Lung (tissue), 12 donors: Measurements from ENCODE around the gene TMEM131L. TPM values are rescaled to one million over a fixed set of nuclear protein-coding genes. Genes with fewer than 3 reads are reported as not detected.

Experiments used
- ATAC-seq: fragments of 200-7000 bp; cut with Tn5 transposase; one replicate; pipeline ENCODE4 v1.9.1; 2020; ENCODE audit warnings: moderate number of reproducible peaks; ENCODE audit not compliant: insufficient read depth, low FRiP score
- DNase-seq, 3 donors: peaks; one replicate each; pipeline ENCODE4 v3.0.0-alpha.2; 2013 to 2017
- H3K27ac ChIP-seq, 2 donors: one replicate each; pipeline ENCODE4 v1.5.1; 2013; ENCODE audit warnings: mild to moderate bottlenecking in 2 of 2, moderate library complexity in 2 of 2, control low read depth in 1 of 2, inconsistent platforms in 1 of 2, low read depth in 1 of 2, low read length in 1 of 2
- H3K27me3 ChIP-seq, 3 donors: one replicate each; pipeline ENCODE4 v1.5.1; 2013; ENCODE audit warnings: low read length in 2 of 3; ENCODE audit not compliant: control insufficient read depth in 3 of 3, insufficient read depth in 3 of 3
- H3K36me3 ChIP-seq, 4 donors: one replicate each; pipeline ENCODE4 v1.5.1; 2013; ENCODE audit warnings: low read length in 4 of 4, mild to moderate bottlenecking in 1 of 4, moderate library complexity in 1 of 4; ENCODE audit not compliant: control insufficient read depth in 4 of 4, insufficient read depth in 4 of 4
- H3K4me1 ChIP-seq, 5 donors: one replicate each; pipeline ENCODE4 v1.5.1; 2013; ENCODE audit warnings: low read length in 5 of 5, mild to moderate bottlenecking in 2 of 5, moderate library complexity in 1 of 5; ENCODE audit not compliant: control insufficient read depth in 5 of 5, insufficient read depth in 5 of 5
- H3K4me3 ChIP-seq: one replicate; pipeline ENCODE4 v1.5.1; 2013; ENCODE audit warnings: mild to moderate bottlenecking, control low read depth, moderate library complexity
- H3K9ac ChIP-seq, 2 donors: one replicate each; pipeline ENCODE4 v1.5.1; 2013; ENCODE audit warnings: low read length in 2 of 2, control low read depth in 1 of 2; ENCODE audit not compliant: insufficient read depth in 1 of 2
- H3K9me3 ChIP-seq, 4 donors: one replicate each; pipeline ENCODE4 v1.5.1; 2013; ENCODE audit warnings: low read length in 3 of 4, mild to moderate bottlenecking in 1 of 4, moderate library complexity in 1 of 4; ENCODE audit not compliant: control insufficient read depth in 4 of 4, insufficient read depth in 3 of 4
- CTCF ChIP-seq: IDR thresholded peaks from 2 replicates; pipeline ENCODE4 v1.5.1; 2012; ENCODE audit warnings: mild to moderate bottlenecking; ENCODE audit errors: control extremely low read depth, extremely low read depth
- WGBS, 2 donors: extraction: QIAGEN DNeasy Blood & Tissue Kit; methylation state at CpG; one replicate each; pipeline ENCODE4 v1.1.7; 2013; 5-methylcytosine and 5-hydroxymethylcytosine counted together
- polyA plus RNA-seq, 2 donors: library from polyadenylated mRNA; stranded (reverse); fragments of 200-250 nt; gene quantifications; one replicate each; pipeline ENCODE4 v1.2.1, GENCODE V29; 2013
- total RNA-seq, 2 donors: library from RNA; depleted of rRNA in 1 of 2; stranded (reverse); fragments of >200 nt in 1 of 2; gene quantifications; one replicate each; pipeline ENCODE4 v1.2.1, GENCODE V29; 2014 to 2021
- donor health status: control.
- donor health status: control.
- donor health status: Bipolar disorder and iron deficiency.
- donor health status: healthy.
- donor health status: DM: yes; HTN: yes; CAD: no.

TMEM131L gene
- total and polyA plus RNA-seq, 4 donors: 2.9 to 40.6 (median 11.8) TPM

DNA sequence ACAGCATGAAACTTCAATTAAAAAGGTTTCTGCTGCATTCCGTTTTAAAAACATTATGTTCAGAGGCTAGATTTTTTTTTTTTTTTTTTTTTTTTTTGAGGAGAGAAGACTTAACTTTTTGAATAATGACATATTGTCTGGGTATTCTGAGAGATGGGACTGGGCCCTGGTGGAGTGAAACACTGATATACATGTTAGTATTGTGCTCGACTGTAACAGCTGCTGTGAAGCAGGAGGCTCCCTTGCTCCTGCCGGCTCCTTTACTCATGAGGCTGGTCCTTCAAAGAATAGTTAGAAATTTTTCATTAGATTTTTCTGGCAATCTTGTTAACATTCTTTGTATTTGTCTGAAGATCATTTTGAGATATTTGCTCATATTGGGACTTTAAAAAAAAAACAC, 73.3 kb downstream of the TMEM131L start:
- ATAC-seq: no peak

DNA sequence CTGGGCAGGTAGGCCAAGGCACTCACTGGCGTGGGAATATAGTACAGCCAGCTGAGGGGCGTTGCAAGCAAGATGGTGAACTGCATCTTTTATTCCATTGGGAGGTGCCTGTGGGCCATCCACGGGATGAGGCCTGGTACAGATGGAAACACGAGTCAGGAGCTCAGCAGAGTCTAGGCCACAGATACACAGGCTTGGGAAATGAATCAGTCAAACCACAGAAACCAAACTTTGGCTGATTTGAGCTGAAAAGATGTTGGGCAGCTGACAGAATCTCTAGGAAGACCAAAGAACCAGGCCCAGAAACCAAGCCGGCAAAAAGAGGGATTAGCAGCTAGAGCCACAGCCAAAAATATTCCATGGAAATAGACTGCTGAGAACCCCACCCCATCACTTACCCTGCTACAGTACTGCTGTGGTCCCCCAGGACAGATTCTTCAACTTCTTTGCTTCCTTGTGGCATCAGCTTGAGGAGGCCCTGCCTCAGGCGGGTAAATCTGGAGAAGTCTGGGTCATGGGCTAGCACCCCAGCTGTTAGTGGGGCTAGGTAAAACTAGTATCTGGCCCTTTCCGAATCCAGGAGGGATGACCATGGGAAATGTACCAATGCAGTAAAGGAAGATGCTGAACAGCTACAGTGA, 75.4 kb downstream of the TMEM131L start:
- Histone ChIP-seq H3K9me3 (peaks cover 0 to 3% (median 0%) of the 10 kb centered on the region in 4 donors), H3K36me3 (no peaks in the 10 kb centered on the region), H3K4me3 (no peak overlapping the region), H3K9ac (no peak overlapping the region), H3K27ac (no peak overlapping the region), H3K4me1 (peaks cover 5 to 47% (median 11%) of the 10 kb centered on the region in 5 donors), H3K27me3 (no peaks in the 10 kb centered on the region)
- ATAC-seq: no peak
- DNase-seq: no peak
- WGBS, 2 donors: 88 to 95% methylated on average over 7 of the region's 7 CpGs
- TF ChIP-seq CTCF: no peak

More for the DNA sequence above, 73.3 kb downstream of the TMEM131L start:
- DNase-seq: peak in 1 of 3 donors; percentile 29
- 68 to 74% methylated on average over 3 of the region's 3 CpGs for WGBS, 2 donors
- Histone ChIP-seq H3K4me3 (no peak overlapping the region), H3K9ac (no peak overlapping the region), H3K36me3 (no peaks in the 10 kb centered on the region), H3K27me3 (no peaks in the 10 kb centered on the region), H3K27ac (no peak overlapping the region), H3K9me3 (peaks cover 0 to 2% (median 0%) of the 10 kb centered on the region in 4 donors), H3K4me1 (peaks cover 7 to 52% (median 16%) of the 10 kb centered on the region in 5 donors)
- TF ChIP-seq CTCF: no peak

DNA sequence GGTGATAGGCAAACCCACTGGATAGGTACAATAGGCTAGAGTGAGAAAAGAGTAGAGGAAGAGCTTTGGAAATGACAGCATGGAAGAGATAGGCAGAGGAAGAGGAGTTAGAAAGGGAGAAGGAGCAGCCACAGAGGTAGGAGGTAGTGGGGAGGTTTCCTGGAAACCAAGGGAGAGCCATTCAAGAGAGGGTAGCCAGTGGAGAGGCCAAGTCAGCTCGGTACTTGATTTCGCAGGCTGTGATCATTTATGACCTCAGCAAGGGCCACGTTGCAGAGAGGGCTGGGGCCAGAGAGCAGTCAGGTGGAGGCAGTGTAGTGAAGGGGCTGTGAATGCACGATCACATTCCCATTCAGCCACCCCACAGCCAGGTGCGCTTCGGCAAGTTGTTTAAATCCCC, 76.0 kb downstream of the TMEM131L start:
- Histone ChIP-seq H3K27me3 (no peaks in the 10 kb centered on the region), H3K9me3 (peaks cover 0 to 3% (median 0%) of the 10 kb centered on the region in 4 donors), H3K4me3 (no peak overlapping the region), H3K27ac (no peak overlapping the region), H3K9ac (no peak overlapping the region), H3K4me1 (peaks cover 5 to 52% (median 11%) of the 10 kb centered on the region in 5 donors), H3K36me3 (no peaks in the 10 kb centered on the region)
- 83 to 93% methylated on average over 6 of the region's 6 CpGs for WGBS, 2 donors
- no peak for TF ChIP-seq CTCF
- DNase-seq (no peak), ATAC-seq (no peak)

DNA sequence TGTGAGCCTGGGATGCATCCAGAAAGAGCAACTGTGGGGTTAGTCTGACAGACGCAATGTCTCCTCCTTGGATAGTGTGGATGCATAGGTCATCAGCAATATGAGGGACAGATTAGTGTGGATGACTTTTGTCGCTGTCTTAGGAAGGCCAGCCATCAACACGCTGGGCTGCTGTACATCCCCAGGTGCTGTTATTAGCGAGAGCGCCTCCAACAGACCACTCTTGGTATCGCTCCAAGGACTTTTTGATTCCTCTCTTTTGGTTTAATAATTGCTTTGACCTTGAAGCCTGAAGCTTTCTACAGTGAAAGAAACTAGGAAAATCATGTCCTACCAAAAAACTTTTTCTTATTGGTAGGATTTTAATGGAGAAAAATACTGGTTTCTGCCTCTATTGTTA, 76.7 kb downstream of the TMEM131L start:
- Histone ChIP-seq H3K36me3 (no peaks in the 10 kb centered on the region), H3K9me3 (peaks cover 0 to 3% (median 0%) of the 10 kb centered on the region in 4 donors), H3K9ac (no peak overlapping the region), H3K4me3 (no peak overlapping the region), H3K27me3 (no peaks in the 10 kb centered on the region), H3K4me1 (peaks cover 5 to 49% (median 11%) of the 10 kb centered on the region in 5 donors), H3K27ac (no peak overlapping the region)
- no peak for TF ChIP-seq CTCF
- DNase-seq (no peak), ATAC-seq (no peak)
- 92 to 97% methylated on average over 6 of the region's 6 CpGs for WGBS, 2 donors
